Measurements from ENCODE around the gene IQGAP1. TPM values are rescaled to one million over a fixed set of nuclear protein-coding genes. Genes with fewer than 3 reads are reported as not detected.

IQGAP1 gene
- total and polyA plus RNA-seq, 9 donors: 61.9 to 107 (median 74.7) TPM

GRCh38 chr15:90365414-90366055 is 22.5 kb upstream of the IQGAP1 start:
- Histone ChIP-seq H3K27me3 (ENCODE audit: control insufficient read depth, insufficient read depth, low read length) (no peaks in the 10 kb centered on the region), H3K4me1 (ENCODE audit: control insufficient read depth, insufficient read depth, low read length) (no peaks in the 10 kb centered on the region), H3K27ac (ENCODE audit: low read length) (no peak overlapping the region), H3K9me3 (replicated peaks; ENCODE audit: control insufficient read depth, low read depth, low read length) (no peaks in the 10 kb centered on the region), H3K4me3 (ENCODE audit: low read length) (no peak overlapping the region), H3K36me3 (ENCODE audit: control insufficient read depth, insufficient read depth, low read length) (peaks cover 3% of the 10 kb centered on the region)
- no peak for DNase-seq
- WGBS (ENCODE audit: insufficient coverage): 94% methylated on average over 9 of the region's 15 CpGs

- H3K9me3 ChIP-seq (replicated peaks; ENCODE audit: control insufficient read depth, low read depth, low read length): no peaks in the 10 kb centered on the region
- no peaks in the 10 kb centered on the region for H3K4me1 ChIP-seq (ENCODE audit: control insufficient read depth, insufficient read depth, low read length)
- H3K27me3 ChIP-seq (ENCODE audit: control insufficient read depth, insufficient read depth, low read length): no peaks in the 10 kb centered on the region
- peak; percentile 84 for DNase-seq
- WGBS (ENCODE audit: insufficient coverage): 0% methylated on average over 2 of the region's 3 CpGs
- no peak overlapping the region for H3K27ac ChIP-seq (ENCODE audit: low read length)
- no peak overlapping the region for H3K4me3 ChIP-seq (ENCODE audit: low read length)
- no peaks in the 10 kb centered on the region for H3K36me3 ChIP-seq (ENCODE audit: control insufficient read depth, insufficient read depth, low read length)
Observed at GRCh38 chr15:90367576-90367975, 20.5 kb upstream of the IQGAP1 start.

DNA sequence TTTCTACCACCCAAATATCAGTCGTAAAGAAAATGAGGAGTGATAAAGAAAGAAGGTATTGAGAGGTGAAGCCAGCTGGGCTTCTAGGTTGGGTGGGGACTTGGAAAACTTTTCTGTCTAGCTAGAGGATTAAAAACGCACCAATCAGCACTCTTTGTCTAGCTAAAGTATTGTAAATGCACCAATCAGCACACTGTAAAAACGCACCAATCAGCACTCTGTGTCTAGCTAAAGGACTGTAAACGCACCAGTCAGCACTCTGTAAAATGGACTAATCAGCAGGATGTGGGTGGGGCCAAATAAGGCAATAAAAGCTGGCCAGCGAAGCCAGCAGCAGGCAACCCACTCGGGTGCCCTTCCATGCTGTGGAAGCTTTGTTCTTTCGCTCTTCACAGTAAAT is 13.0 kb upstream of the IQGAP1 start:
- Histone ChIP-seq H3K27ac (ENCODE audit: low read length) (no peak overlapping the region), H3K4me1 (ENCODE audit: control insufficient read depth, insufficient read depth, low read length) (no peaks in the 10 kb centered on the region), H3K27me3 (ENCODE audit: control insufficient read depth, insufficient read depth, low read length) (no peaks in the 10 kb centered on the region), H3K4me3 (ENCODE audit: low read length) (no peak overlapping the region), H3K36me3 (ENCODE audit: control insufficient read depth, insufficient read depth, low read length) (no peaks in the 10 kb centered on the region), H3K9me3 (replicated peaks; ENCODE audit: control insufficient read depth, low read depth, low read length) (peaks cover 18% of the 10 kb centered on the region)
- DNase-seq: no peak
- WGBS (ENCODE audit: insufficient coverage): 94% methylated on average over 4 of the region's 7 CpGs

DNA sequence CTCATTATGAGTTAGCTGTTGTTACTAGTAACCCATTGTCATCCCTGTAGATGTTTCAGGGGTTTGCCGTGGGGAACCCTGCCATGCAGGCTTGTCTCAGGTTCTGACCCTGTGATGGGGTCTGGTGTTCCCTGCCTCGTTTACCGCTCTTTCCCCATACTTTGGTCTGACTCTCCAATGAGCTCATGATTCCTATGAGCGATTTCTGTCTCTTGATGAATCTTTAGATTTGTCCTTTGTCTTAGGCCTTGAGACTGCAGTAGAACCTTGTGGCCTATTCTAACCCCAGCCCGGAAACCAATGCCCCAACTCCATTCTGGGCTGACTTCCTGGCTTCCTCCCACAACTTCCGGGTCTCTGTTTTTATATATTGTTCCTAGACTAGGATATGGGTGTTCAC is 11.3 kb upstream of the IQGAP1 start:
- H3K27ac ChIP-seq (ENCODE audit: low read length): no peak overlapping the region

DNA sequence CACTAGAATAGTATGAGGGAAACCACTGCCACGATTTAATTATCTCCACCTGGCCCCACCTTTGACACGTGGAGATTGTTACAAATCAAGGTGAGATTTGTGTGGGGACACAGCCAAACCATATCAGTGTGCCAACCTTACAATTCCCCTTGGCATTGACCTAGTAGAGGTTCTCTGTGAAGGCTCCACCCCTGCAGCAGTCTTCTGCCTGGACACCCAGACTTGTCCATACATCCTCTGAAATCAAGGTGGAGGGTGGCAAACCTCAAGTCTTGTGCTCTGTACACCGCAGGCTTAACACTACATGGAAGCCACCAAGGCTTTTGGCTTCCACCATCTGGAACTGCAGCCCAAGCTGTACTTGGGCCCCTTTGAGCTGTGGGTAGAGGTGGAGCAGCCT is 8.8 kb upstream of the IQGAP1 start:
- Histone ChIP-seq H3K36me3 (ENCODE audit: control insufficient read depth, insufficient read depth, low read length) (no peaks in the 10 kb centered on the region), H3K27me3 (ENCODE audit: control insufficient read depth, insufficient read depth, low read length) (no peaks in the 10 kb centered on the region), H3K4me3 (ENCODE audit: low read length) (no peak overlapping the region), H3K4me1 (ENCODE audit: control insufficient read depth, insufficient read depth, low read length) (no peaks in the 10 kb centered on the region), H3K27ac (ENCODE audit: low read length) (no peak overlapping the region), H3K9me3 (replicated peaks; ENCODE audit: control insufficient read depth, low read depth, low read length) (peaks cover 18% of the 10 kb centered on the region)
- DNase-seq: no peak
- WGBS (ENCODE audit: insufficient coverage): 83% methylated on average over 1 of the region's 3 CpGs

More for the DNA sequence above, 11.3 kb upstream of the IQGAP1 start:
- no peaks in the 10 kb centered on the region for H3K27me3 ChIP-seq (ENCODE audit: control insufficient read depth, insufficient read depth, low read length)
- no peak overlapping the region for H3K4me3 ChIP-seq (ENCODE audit: low read length)
- WGBS (ENCODE audit: insufficient coverage): 60% methylated on average over 1 of the region's 6 CpGs
- peaks cover 18% of the 10 kb centered on the region for H3K9me3 ChIP-seq (replicated peaks; ENCODE audit: control insufficient read depth, low read depth, low read length)
- peak; percentile 20 for DNase-seq
- H3K36me3 ChIP-seq (ENCODE audit: control insufficient read depth, insufficient read depth, low read length): no peaks in the 10 kb centered on the region
- no peaks in the 10 kb centered on the region for H3K4me1 ChIP-seq (ENCODE audit: control insufficient read depth, insufficient read depth, low read length)

GRCh38 chr15:90381515-90381914 is 6.5 kb upstream of the IQGAP1 start:
- Histone ChIP-seq H3K9me3 (replicated peaks; ENCODE audit: control insufficient read depth, low read depth, low read length) (peaks cover 18% of the 10 kb centered on the region), H3K27ac (ENCODE audit: low read length) (no peak overlapping the region)
- no peak for DNase-seq

DNA sequence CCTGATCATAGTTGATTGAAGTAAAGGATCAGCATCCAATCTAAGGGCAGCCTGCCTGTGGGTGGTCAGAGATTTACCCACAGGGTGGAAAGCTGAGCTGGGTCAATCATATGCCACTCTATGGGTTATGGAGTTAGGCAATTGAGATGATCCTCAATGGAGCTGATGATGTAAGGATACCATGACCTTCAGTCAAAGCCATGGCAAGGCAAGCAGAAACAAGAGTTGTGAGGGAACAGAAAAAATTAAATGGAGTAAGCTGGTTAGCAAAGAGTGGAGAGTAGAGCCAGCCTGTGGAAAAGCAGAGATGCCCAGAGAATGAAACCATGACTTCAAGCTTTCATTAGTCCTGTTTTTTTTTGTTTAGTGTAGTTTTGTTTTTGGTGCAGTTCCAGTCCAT is 5.7 kb upstream of the IQGAP1 start:
- no peaks in the 10 kb centered on the region for H3K36me3 ChIP-seq (ENCODE audit: control insufficient read depth, insufficient read depth, low read length)
- H3K9me3 ChIP-seq (replicated peaks; ENCODE audit: control insufficient read depth, low read depth, low read length): peaks cover 18% of the 10 kb centered on the region
- H3K27me3 ChIP-seq (ENCODE audit: control insufficient read depth, insufficient read depth, low read length): no peaks in the 10 kb centered on the region
- no peak overlapping the region for H3K4me3 ChIP-seq (ENCODE audit: low read length)
- no peak for DNase-seq
- no peak overlapping the region for H3K27ac ChIP-seq (ENCODE audit: low read length)
- no peaks in the 10 kb centered on the region for H3K4me1 ChIP-seq (ENCODE audit: control insufficient read depth, insufficient read depth, low read length)

More at GRCh38 chr15:90381515-90381914, 6.5 kb upstream of the IQGAP1 start:
- Histone ChIP-seq H3K36me3 (ENCODE audit: control insufficient read depth, insufficient read depth, low read length) (no peaks in the 10 kb centered on the region), H3K4me3 (ENCODE audit: low read length) (no peak overlapping the region), H3K4me1 (ENCODE audit: control insufficient read depth, insufficient read depth, low read length) (no peaks in the 10 kb centered on the region), H3K27me3 (ENCODE audit: control insufficient read depth, insufficient read depth, low read length) (no peaks in the 10 kb centered on the region)

DNA sequence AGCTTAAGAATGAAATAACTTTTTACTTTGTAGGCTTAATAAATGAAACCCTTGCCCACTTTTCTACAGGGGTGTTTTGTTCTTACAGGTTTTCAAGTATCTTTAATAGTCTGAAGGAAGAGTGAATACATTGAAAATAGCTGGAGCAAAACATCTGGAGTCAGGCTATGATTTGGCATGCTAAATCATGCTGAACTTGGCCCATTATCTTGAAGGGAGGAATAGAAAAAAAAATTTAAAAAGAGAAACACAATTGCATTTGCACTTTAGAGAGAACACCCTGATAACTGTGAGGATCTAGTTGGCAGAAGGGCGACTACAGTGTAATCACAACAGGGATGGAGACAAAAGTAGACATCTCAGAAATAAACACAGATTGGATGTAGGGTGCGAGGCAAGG is 1.8 kb upstream of the IQGAP1 start:
- Histone ChIP-seq H3K27ac (ENCODE audit: low read length) (peak overlapping the region; percentile 35), H3K36me3 (ENCODE audit: control insufficient read depth, insufficient read depth, low read length) (peaks cover 8% of the 10 kb centered on the region), H3K27me3 (ENCODE audit: control insufficient read depth, insufficient read depth, low read length) (no peaks in the 10 kb centered on the region), H3K9me3 (replicated peaks; ENCODE audit: control insufficient read depth, low read depth, low read length) (no peaks in the 10 kb centered on the region), H3K4me1 (ENCODE audit: control insufficient read depth, insufficient read depth, low read length) (peaks cover 17% of the 10 kb centered on the region), H3K4me3 (ENCODE audit: low read length) (no peak overlapping the region)
- WGBS (ENCODE audit: insufficient coverage): 43% methylated on average over 1 of the region's 2 CpGs
- peak; percentile 63 for DNase-seq

- Histone ChIP-seq H3K4me3 (ENCODE audit: low read length) (peak overlapping the region; percentile 81), H3K27ac (ENCODE audit: low read length) (peak overlapping the region; percentile 97), H3K27me3 (ENCODE audit: control insufficient read depth, insufficient read depth, low read length) (no peaks in the 10 kb centered on the region), H3K36me3 (ENCODE audit: control insufficient read depth, insufficient read depth, low read length) (peaks cover 24% of the 10 kb centered on the region), H3K9me3 (replicated peaks; ENCODE audit: control insufficient read depth, low read depth, low read length) (no peaks in the 10 kb centered on the region), H3K4me1 (ENCODE audit: control insufficient read depth, insufficient read depth, low read length) (peaks cover 17% of the 10 kb centered on the region)
- under 1% methylated on average over 40 of the region's 52 CpGs for WGBS (ENCODE audit: insufficient coverage)
- peak; percentile 78 for DNase-seq
Observed at GRCh38 chr15:90388462-90389380, 679 bp downstream of the IQGAP1 start.

DNA sequence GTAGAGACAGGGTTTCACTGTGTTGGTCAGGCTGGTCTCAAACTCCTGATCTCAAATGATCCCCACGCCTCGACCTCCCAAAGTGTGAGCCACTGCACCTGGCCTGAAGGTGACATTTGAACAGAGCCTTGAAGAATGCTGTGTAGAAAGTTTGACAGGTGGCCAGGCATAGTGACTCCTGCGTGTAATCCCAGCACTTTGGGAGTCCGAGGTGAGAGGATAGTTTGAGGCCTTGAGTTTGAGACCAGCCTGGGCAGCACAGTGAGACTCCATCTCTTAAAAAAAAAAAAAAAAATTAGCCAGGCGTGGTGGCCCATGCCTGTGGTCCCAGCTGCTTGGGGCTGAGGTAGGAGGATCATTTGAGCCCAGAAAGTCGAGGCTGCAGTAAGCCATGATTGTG is 1.5 kb downstream of the IQGAP1 start:
- H3K9me3 ChIP-seq (replicated peaks; ENCODE audit: control insufficient read depth, low read depth, low read length): no peaks in the 10 kb centered on the region
- H3K27ac ChIP-seq (ENCODE audit: low read length): peak overlapping the region; percentile 20
- peak overlapping the region; percentile 81 for H3K4me3 ChIP-seq (ENCODE audit: low read length)
- 72% methylated on average over 3 of the region's 6 CpGs for WGBS (ENCODE audit: insufficient coverage)
- H3K36me3 ChIP-seq (ENCODE audit: control insufficient read depth, insufficient read depth, low read length): peaks cover 24% of the 10 kb centered on the region
- H3K27me3 ChIP-seq (ENCODE audit: control insufficient read depth, insufficient read depth, low read length): no peaks in the 10 kb centered on the region
- no peak for DNase-seq
- H3K4me1 ChIP-seq (ENCODE audit: control insufficient read depth, insufficient read depth, low read length): peaks cover 23% of the 10 kb centered on the region
